ENCODE results near the gene RACGAP1. TPM values are rescaled to one million over a fixed set of nuclear protein-coding genes. Genes with fewer than 3 reads are reported as not detected.
A peak's percentile ranks its signal among the peaks of the same experiment; 100 is the strongest.

Gene RACGAP1
- total and polyA plus RNA-seq, 12 donors: 1.0 to 17.8 (median 3.9) TPM

DNA sequence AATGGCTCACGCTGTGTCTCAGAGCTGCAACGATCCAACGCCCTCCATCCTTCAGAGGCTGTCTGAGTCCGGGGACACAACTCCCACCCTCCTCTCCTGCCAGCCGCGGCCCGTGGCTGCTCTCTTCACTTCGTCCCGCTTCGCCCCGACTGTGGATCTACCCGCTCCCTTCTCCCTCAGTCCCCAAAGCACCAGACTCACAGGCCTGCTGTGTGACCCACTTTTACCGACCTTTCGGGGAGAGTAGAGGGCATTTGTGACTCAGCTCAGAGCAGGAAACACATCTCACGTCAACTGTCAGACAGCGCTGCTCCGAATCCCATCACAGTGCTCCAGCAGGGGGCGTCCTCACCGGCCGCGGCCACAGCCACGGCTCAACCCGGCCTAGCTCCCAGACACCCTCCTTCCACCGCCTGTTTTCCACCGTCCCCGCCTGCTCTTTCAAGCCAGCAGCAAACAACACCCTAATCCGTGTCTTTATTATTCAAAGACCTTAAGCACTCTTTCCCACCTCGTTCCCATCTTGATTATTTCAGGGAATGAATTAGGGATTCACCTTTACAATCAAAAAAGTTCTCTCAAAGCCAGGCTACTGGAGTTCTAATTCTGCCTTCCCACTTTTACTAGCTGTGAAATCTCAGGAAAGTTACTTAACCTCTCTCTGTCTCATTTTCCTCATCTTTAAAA, 79.8 kb downstream of the RACGAP1 start:
- ATAC-seq (peak; percentile 94 to 97 (median 96)), DNase-seq (peak; percentile 81 to 87)
- Histone ChIP-seq H3K4me3 (peak overlapping the region in 8 of 10 donors; percentile 13 to 44 (median 36)), H3K4me1 (peaks cover 0 to 26% (median 10%) of the 10 kb centered on the region in 9 donors), H3K36me3 (no peaks in the 10 kb centered on the region), H3K9me3 (no peaks in the 10 kb centered on the region), H3K27ac (peak overlapping the region in 5 of 10 donors; percentile 15 to 65 (median 53)), H3K27me3 (peaks cover 0 to 12% (median 0%) of the 10 kb centered on the region in 7 donors)
- 10 to 12% methylated on average over 28 of the region's 28 CpGs for WGBS, 2 donors
- TF ChIP-seq, protein P1, sequence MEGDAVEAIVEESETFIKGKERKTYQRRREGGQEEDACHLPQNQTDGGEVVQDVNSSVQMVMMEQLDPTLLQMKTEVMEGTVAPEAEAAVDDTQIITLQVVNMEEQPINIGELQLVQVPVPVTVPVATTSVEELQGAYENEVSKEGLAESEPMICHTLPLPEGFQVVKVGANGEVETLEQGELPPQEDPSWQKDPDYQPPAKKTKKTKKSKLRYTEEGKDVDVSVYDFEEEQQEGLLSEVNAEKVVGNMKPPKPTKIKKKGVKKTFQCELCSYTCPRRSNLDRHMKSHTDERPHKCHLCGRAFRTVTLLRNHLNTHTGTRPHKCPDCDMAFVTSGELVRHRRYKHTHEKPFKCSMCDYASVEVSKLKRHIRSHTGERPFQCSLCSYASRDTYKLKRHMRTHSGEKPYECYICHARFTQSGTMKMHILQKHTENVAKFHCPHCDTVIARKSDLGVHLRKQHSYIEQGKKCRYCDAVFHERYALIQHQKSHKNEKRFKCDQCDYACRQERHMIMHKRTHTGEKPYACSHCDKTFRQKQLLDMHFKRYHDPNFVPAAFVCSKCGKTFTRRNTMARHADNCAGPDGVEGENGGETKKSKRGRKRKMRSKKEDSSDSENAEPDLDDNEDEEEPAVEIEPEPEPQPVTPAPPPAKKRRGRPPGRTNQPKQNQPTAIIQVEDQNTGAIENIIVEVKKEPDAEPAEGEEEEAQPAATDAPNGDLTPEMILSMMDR (IDR thresholded peaks at IDR 0.05): peak; percentile 72 to 97 (median 95)
- intact Hi-C loops (cut with DNase I): loop anchor here in 7 of 10 donors (1.0 to 10.0 kb wide), 4 partner anchors 78 to 249 kb away; no protein-coding TSS in a partner anchor

DNA sequence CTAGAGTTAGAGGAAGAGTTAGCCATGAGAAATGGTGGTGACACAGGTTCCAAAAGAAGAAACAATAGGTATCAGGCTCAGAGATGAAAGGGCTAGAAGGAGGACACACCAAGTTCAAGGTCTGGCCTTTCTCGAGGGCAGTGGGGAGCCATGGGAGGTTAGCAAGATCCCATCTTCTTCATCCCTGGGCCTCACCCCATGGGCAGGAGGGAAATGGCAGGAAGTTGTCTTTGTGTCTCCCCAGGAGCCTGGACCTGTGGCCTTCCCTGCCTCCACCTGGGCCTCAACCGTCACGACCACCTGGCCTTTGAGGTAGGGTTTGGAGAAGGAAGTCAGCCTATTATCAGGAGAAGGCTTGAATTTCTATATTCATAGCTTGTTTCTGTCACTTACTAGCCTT, 80.6 kb downstream of the RACGAP1 start:
- peak overlapping the region in 2 of 10 donors; percentile 63 to 65 for H3K27ac ChIP-seq
- TF ChIP-seq, protein P1 (IDR thresholded peaks at IDR 0.05): no peak
- H3K27me3 ChIP-seq: peaks cover 0 to 7% (median 0%) of the 10 kb centered on the region in 7 donors
- 89 to 97% methylated on average over 3 of the region's 3 CpGs for WGBS, 2 donors
- no peak overlapping the region for H3K4me3 ChIP-seq
- peaks cover 0 to 26% (median 10%) of the 10 kb centered on the region in 9 donors for H3K4me1 ChIP-seq
- DNase-seq (no peak), ATAC-seq (no peak)
- no peaks in the 10 kb centered on the region for H3K36me3 ChIP-seq
- H3K9me3 ChIP-seq: no peaks in the 10 kb centered on the region
- intact Hi-C loops (cut with DNase I): loop anchor here in 8 of 10 donors (1.0 to 10.0 kb wide), 4 partner anchors 77 to 250 kb away; no protein-coding TSS in a partner anchor

DNA sequence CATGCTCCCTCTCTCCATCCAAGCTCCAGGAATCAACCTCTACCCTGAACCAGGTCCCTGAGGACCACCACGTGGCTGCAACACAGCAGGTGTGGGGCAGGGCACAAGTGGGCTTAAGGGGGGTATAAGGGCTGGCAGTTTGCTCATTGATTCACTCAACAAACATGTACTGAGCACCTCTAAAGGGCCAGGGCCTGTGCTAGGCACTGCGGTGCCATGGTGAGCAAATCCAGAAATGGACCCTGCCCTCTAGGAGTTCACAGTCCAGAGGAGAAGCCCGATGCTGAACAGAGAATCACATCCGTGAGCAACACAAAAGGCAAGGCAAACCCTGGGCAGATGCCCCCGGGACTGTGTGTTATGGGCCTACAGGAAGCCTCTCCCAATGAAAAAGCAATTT, 81.2 kb downstream of the RACGAP1 start:
- TF ChIP-seq, protein P1 (IDR thresholded peaks at IDR 0.05): no peak
- H3K27me3 ChIP-seq: peaks cover 0 to under 1% (median 0%) of the 10 kb centered on the region in 7 donors
- H3K36me3 ChIP-seq: no peaks in the 10 kb centered on the region
- H3K9me3 ChIP-seq: no peaks in the 10 kb centered on the region
- ATAC-seq: no peak
- peaks cover 0 to 26% (median 10%) of the 10 kb centered on the region in 9 donors for H3K4me1 ChIP-seq
- no peak overlapping the region for H3K27ac ChIP-seq
- intact Hi-C loops (cut with DNase I): loop anchor here in 2 of 10 donors (5.0 to 10.0 kb wide), 2 partner anchors 77 to 251 kb away; no protein-coding TSS in a partner anchor
- DNase-seq: no peak
- no peak overlapping the region for H3K4me3 ChIP-seq
- WGBS, 2 donors: 93 to 95% methylated on average over 5 of the region's 5 CpGs

DNA sequence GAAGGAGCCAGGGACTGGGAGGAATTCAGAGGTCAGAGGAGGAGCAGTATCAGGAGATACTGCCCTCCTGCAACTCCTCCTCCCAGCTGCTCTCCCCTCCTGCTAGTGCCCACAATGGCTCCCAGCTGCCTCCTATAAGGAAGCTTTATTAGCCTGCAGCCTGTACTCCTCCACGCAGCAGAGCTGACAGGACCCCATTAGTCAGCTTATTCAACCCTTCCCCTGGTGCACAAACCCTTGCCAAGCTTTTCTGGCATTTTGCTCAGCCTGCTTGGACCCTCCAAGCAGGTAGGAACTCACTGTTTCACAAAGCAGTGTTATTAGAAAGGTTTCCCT, 81.7 kb downstream of the RACGAP1 start:
- ATAC-seq (no peak), DNase-seq (no peak)
- Histone ChIP-seq H3K36me3 (no peaks in the 10 kb centered on the region), H3K4me1 (peaks cover 0 to 25% (median 10%) of the 10 kb centered on the region in 9 donors), H3K27me3 (no peaks in the 10 kb centered on the region), H3K27ac (no peak overlapping the region), H3K4me3 (no peak overlapping the region), H3K9me3 (no peaks in the 10 kb centered on the region)
- 94 to 100% methylated on average over 1 of the region's 1 CpG for WGBS, 2 donors
- intact Hi-C loops (cut with DNase I): loop anchor here in 2 of 10 donors (5.0 to 10.0 kb wide), 2 partner anchors 76 to 251 kb away; no protein-coding TSS in a partner anchor
- TF ChIP-seq, protein P1 (IDR thresholded peaks at IDR 0.05): no peak
